ENCODE measurements around the gene IKZF1. TPM values are rescaled to one million over a fixed set of nuclear protein-coding genes. Genes with fewer than 3 reads are reported as not detected.

IKZF1 gene
- total and polyA plus RNA-seq, 9 of the 15 experiments (the other 6 are each of a cell fraction or from before 2014, with no cell fraction given) = 12.6 to 85.3 (median 44.7) TPM

DNA sequence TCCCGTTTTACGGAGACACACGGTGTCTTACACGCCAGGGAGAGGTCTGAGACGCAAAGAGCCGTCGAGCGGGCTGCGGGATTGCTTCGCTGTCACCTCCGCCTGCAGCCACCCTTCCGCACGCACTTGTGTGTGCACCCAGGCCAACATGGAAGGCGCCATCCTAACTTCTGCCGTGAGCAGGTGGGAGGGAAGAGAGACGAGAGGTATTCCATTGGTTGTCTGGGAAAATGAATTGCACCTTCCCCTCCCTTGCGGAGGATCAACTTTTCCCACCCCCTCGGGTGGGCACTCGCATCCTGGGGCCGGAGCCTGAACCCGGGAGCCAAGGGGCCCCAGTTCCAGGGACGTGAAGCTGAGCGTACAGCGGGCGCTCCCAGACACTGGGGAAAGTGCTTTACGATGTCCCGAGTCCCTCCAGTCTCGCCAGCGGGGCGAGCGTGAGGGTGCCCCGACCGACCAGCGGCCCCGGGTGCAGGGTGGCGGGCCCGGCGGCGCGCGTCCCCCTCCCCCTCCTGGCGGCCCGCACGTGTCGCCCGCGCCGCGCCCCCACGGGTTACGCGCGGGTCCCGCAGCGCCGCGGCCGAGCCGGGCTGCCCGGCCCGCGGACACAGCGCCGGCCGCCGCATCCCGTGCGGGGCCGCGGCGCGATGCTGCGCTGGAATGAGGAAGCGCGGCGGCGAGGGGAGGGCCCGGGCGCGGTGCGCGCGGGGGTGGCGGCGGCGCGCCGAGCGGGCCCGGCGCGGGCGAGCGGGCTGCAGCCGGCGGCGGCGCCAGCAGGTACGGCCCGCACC lies 984 bp upstream of the IKZF1 start (continued):
- TF ChIP-seq ETV6 (IDR thresholded peaks at IDR 0.05; ENCODE audit: borderline replicate concordance in 1 of 2, low read depth in 2 of 2, low read length in 1 of 2) (no peak), ETV6 (CRISPR knock-in tag; IDR thresholded peaks at IDR 0.05; ENCODE audit: borderline replicate concordance) (no peak), ZNF316 (IDR thresholded peaks at IDR 0.05) (no peak), RBBP5 (IDR thresholded peaks at IDR 0.05; ENCODE audit: borderline replicate concordance, insufficient read depth, low read length, poor library complexity, severe bottlenecking) (no peak), TEAD4 (IDR thresholded peaks at IDR 0.05; ENCODE audit: low read length) (peak; percentile 29; the same call in 1 of the 2 replicates), TEAD4 (CRISPR knock-in tag; IDR thresholded peaks at IDR 0.05; ENCODE audit: borderline replicate concordance) (no peak), GTF2A2 (tag; IDR thresholded peaks at IDR 0.05) (no peak), LARP7 (IDR thresholded peaks at IDR 0.05) (no peak), IFI16 (CRISPR knock-in tag; IDR thresholded peaks at IDR 0.05) (no peak), ILK (tag; IDR thresholded peaks at IDR 0.05; ENCODE audit: borderline replicate concordance, low read depth) (no peak), WHSC1 (IDR thresholded peaks at IDR 0.05; ENCODE audit: low read length) (no peak), ZNF766 (CRISPR knock-in tag; conservative IDR thresholded peaks at IDR 0.05) (peak; percentile 28; the same call in 1 of the 2 replicates), ZNF41 (CRISPR knock-in tag; conservative IDR thresholded peaks at IDR 0.05) (no peak), USF2 (CRISPR knock-in tag; IDR thresholded peaks at IDR 0.05) (no peak), RBM22 (IDR thresholded peaks at IDR 0.05; ENCODE audit: low read depth, low read length, poor library complexity, severe bottlenecking) (no peak), NCOA2 (IDR thresholded peaks at IDR 0.05; ENCODE audit: partially characterized antibody in 2 of 2) (no peak), GABPA (tag; conservative IDR thresholded peaks at IDR 0.05; ENCODE audit: low read depth) (peak; percentile 12; the same call in 1 of the 2 replicates), TAF1 (IDR thresholded peaks at IDR 0.05; ENCODE audit: control insufficient read depth, extremely low read depth, insufficient read depth, low read length, severe bottlenecking) (no peak), PHF20 (IDR thresholded peaks at IDR 0.05; ENCODE audit: partially characterized antibody) (no peak)
- TF ChIP-seq, protein P1, sequence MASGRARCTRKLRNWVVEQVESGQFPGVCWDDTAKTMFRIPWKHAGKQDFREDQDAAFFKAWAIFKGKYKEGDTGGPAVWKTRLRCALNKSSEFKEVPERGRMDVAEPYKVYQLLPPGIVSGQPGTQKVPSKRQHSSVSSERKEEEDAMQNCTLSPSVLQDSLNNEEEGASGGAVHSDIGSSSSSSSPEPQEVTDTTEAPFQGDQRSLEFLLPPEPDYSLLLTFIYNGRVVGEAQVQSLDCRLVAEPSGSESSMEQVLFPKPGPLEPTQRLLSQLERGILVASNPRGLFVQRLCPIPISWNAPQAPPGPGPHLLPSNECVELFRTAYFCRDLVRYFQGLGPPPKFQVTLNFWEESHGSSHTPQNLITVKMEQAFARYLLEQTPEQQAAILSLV (tag; IDR thresholded peaks at IDR 0.05) = no peak
- TF ChIP-seq, protein P2, sequence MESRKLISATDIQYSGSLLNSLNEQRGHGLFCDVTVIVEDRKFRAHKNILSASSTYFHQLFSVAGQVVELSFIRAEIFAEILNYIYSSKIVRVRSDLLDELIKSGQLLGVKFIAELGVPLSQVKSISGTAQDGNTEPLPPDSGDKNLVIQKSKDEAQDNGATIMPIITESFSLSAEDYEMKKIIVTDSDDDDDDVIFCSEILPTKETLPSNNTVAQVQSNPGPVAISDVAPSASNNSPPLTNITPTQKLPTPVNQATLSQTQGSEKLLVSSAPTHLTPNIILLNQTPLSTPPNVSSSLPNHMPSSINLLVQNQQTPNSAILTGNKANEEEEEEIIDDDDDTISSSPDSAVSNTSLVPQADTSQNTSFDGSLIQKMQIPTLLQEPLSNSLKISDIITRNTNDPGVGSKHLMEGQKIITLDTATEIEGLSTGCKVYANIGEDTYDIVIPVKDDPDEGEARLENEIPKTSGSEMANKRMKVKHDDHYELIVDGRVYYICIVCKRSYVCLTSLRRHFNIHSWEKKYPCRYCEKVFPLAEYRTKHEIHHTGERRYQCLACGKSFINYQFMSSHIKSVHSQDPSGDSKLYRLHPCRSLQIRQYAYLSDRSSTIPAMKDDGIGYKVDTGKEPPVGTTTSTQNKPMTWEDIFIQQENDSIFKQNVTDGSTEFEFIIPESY (CRISPR knock-in tag; IDR thresholded peaks at IDR 0.05) = peak; percentile 91
- TF ChIP-seq, protein P3, sequence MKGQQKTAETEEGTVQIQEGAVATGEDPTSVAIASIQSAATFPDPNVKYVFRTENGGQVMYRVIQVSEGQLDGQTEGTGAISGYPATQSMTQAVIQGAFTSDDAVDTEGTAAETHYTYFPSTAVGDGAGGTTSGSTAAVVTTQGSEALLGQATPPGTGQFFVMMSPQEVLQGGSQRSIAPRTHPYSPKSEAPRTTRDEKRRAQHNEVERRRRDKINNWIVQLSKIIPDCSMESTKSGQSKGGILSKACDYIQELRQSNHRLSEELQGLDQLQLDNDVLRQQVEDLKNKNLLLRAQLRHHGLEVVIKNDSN (CRISPR knock-in tag; IDR thresholded peaks at IDR 0.05) = no peak
